ENCODE results near the gene PTPRG. TPM values are rescaled to one million over a fixed set of nuclear protein-coding genes. Genes with fewer than 3 reads are reported as not detected.

Gene PTPRG
- total RNA-seq: 37.5 and 39.1 TPM in 2 replicates
- 8.8 and 8.9 TPM in 2 replicates for polyA plus RNA-seq
- 7.6 and 8.7 TPM in 2 replicates for polyA plus RNA-seq (2011; cell fraction: cytosol; rRNA removed)
- 14.3 and 15.4 TPM in 2 replicates for polyA plus RNA-seq (2011; cell fraction: nucleus; rRNA removed)
- 21.5 and 27.6 TPM in 2 replicates for polyA plus RNA-seq (2012)
- polyA minus RNA-seq: 58.0 and 59.5 TPM in 2 replicates
- not detected for polyA minus RNA-seq (2011; cell fraction: cytosol; rRNA and poly(A)+ RNA removed)
- 85.0 and 86.2 TPM in 2 replicates for polyA minus RNA-seq (2011; cell fraction: nucleus; rRNA and poly(A)+ RNA removed)
- Bru-seq, nascent RNA: percentile 73 among the genes with signal in this experiment
- BruChase-seq, experiment 1, labeled RNA remaining after a 6-hour chase: percentile 68 among the genes with signal in this experiment
- percentile 72 among the genes with signal in this experiment for BruChase-seq, experiment 2, labeled RNA remaining after a 2-hour chase
- long read RNA-seq, partial matches to known transcripts: 2 of 10 reads
- long read RNA-seq, other reads (novel, unspliced or antisense): 8 of 10 reads

GRCh38 chr3:61561374-61562041 lies at the start of gene PTPRG:
PTPRG (plus strand) TSS chr3:61561571; CDS start chr3:61562288, 717 bp downstream.
- peak within 1 kb of the TSS; percentile 79 for H2AFZ ChIP-seq (ENCODE audit: low read depth, low read length)
- DNase-seq (ENCODE audit: low read depth, low spot score) (peak; percentile 95), FAIRE-seq (peak; percentile 93)
- no peaks in the 10 kb centered on the region for H3K36me3 ChIP-seq (ENCODE audit: control insufficient read depth in 2 of 2, extremely low read depth in 1 of 2, insufficient read depth in 2 of 2, low read length in 2 of 2)
- peak; percentile 45 for TF ChIP-seq MYC (IDR thresholded peaks at IDR 0.05; ENCODE audit: low read depth, low read length)
- no peak for TF ChIP-seq EZH2 (IDR thresholded peaks at IDR 0.05; ENCODE audit: borderline replicate concordance, low read depth, low read length, severe bottlenecking)
- TF ChIP-seq GATA2 (IDR thresholded peaks at IDR 0.05; ENCODE audit: insufficient read depth, insufficient read length, low read depth, low read length): no peak
- no peak for TF ChIP-seq CTCF (IDR thresholded peaks at IDR 0.05; ENCODE audit: extremely low read depth in 1 of 2, insufficient read depth in 1 of 2, low read depth in 1 of 2, low read length in 2 of 2)
- TF ChIP-seq JUN (IDR thresholded peaks at IDR 0.05; ENCODE audit: borderline replicate concordance, insufficient read depth, insufficient read length, low read depth): no peak
- peak; percentile 52 for TF ChIP-seq MAX (IDR thresholded peaks at IDR 0.05; ENCODE audit: insufficient read depth, insufficient read length)
- TF ChIP-seq FOS (IDR thresholded peaks at IDR 0.05; ENCODE audit: borderline replicate concordance, insufficient read depth, low read length): peak; percentile 10
- TF ChIP-seq POLR2A (IDR thresholded peaks at IDR 0.05; ENCODE audit: low read depth, low read length): peak; percentile 92
- peak; percentile 93 for TF ChIP-seq POLR2AphosphoS5 (IDR thresholded peaks at IDR 0.05; ENCODE audit: insufficient read depth, low read depth, low read length)
- H3K9me3 ChIP-seq (replicated peaks; ENCODE audit: control insufficient read depth, insufficient read depth, low read length): no peaks in the 10 kb centered on the region
- peaks cover 30% of the 10 kb centered on the region for H3K4me1 ChIP-seq (ENCODE audit: control insufficient read depth, extremely low read depth, insufficient read depth, low read length)
- intact Hi-C loops (cut with micrococcal nuclease) (loop anchor here (1.0 to 5.0 kb wide), 5 partner anchors 309 to 758 kb away; partner anchors contain the start of gene FHIT), dilution Hi-C loops (cut with MboI; ENCODE audit: extremely low pct_ligation_motif_present, low sequenced_read_pairs) (no loop called here)
- peak within 1 kb of the TSS; percentile 81 for H3K9ac ChIP-seq (replicated peaks; ENCODE audit: extremely low read depth, insufficient read depth, low read length)
- peaks cover 24% of the 10 kb centered on the region for H3K79me2 ChIP-seq (ENCODE audit: control insufficient read depth, insufficient read depth, low read length)
- H3K27me3 ChIP-seq (ENCODE audit: control insufficient read depth in 2 of 2, insufficient read depth in 2 of 2, low read length in 2 of 2): no peaks in the 10 kb centered on the region
- H3K4me2 ChIP-seq (ENCODE audit: insufficient read depth, low read length): peak within 1 kb of the TSS; percentile 94
- POLR2A ChIA-PET: interaction anchor here (0.7 to 0.8 kb wide), 6 partner anchors 10 to 669 kb away, joined by 3 to 4 read pairs (median 3); no protein-coding TSS in a partner anchor
- H3K4me3 ChIP-seq (replicated peaks in 1 of 3; ENCODE audit: insufficient read depth in 1 of 3, low read depth in 1 of 3, low read length in 3 of 3): peak within 1 kb of the TSS; percentile 64 to 93 (median 82)
- no peaks in the 10 kb centered on the region for H4K20me1 ChIP-seq (replicated peaks; ENCODE audit: control insufficient read depth, extremely low read depth, insufficient read depth, low read length)
- TSS peak; percentile 81 for BruUV-seq (replicated peaks)
- H3K27ac ChIP-seq (ENCODE audit: insufficient read depth, low read depth, low read length): peak within 1 kb of the TSS; percentile 76
- CTCF ChIA-PET: interaction anchor here (0.7 to 16.1 kb wide), 8 partner anchors 32 to 625 kb away, joined by 3 to 182 read pairs (median 4); no protein-coding TSS in a partner anchor
- no peaks in the 10 kb centered on the region for H3K9me1 ChIP-seq (replicated peaks; ENCODE audit: control insufficient read depth, extremely low read depth, insufficient read depth, low read length)
